CD4-positive, alpha-beta T cell treated with Interleukin-12 subunit alpha and Interleukin-12 subunit beta, for 1 hour (primary cell): ENCODE data around the gene PRRC2B.
"Not testable (repeated sequence)": the region's sequence is repeated elsewhere in the genome, so short reads cannot be mapped to it uniquely, and the experiment has no call there.

ENCODE experiments used
- DNase-seq: peaks from one replicate; pipeline ENCODE4 v3.0.0-alpha.2; 2020

The PRRC2B gene

DNA sequence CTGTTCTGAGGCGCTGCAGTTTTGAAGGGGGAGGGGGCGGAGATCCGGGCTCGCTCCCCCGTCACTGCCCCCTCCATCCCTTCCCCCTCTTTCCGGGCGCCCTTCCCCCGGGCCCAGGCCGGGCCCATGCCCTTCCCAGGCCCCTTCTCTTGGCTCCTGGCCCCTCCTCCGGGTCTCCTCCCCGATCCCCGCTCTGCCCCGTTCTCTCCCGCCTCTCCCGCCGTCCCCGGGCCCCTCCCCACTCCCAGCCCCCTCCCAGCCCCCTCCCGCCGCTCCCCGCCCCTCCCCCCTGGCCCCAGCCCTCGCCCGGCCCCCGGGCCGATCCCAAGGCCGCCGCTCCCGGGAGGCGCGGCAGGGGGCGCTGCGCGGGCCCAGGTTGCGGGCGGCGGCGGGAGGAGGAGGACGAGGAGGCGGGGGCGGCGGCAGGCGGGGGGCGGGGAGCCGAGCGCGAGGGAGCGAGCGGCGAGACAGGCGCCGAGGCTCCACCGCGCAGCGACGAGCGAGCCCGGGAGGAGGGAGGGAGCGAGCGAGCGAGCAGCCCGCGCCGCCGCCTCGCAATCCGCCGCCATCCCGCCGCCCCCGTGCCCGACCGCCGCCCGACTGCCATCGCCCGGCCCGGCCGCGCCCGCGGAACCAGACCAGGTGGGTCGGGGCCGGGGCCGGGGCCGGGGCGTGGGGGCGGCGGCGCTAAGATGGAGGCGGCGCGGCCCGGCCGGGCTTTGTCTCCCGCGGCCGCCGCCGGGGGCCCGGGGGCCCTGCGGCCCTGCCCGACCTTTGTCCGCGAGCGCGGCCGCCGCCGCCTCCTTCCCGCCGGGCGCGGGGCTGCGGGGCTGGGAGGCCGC is at the start of gene PRRC2B:
Gene PRRC2B (plus strand): TSS at position 465 of the 842 bp plus-strand sequence. CDS start 36,059 bp downstream, outside the sequence.
- DNase-seq = peak; percentile 88

DNA sequence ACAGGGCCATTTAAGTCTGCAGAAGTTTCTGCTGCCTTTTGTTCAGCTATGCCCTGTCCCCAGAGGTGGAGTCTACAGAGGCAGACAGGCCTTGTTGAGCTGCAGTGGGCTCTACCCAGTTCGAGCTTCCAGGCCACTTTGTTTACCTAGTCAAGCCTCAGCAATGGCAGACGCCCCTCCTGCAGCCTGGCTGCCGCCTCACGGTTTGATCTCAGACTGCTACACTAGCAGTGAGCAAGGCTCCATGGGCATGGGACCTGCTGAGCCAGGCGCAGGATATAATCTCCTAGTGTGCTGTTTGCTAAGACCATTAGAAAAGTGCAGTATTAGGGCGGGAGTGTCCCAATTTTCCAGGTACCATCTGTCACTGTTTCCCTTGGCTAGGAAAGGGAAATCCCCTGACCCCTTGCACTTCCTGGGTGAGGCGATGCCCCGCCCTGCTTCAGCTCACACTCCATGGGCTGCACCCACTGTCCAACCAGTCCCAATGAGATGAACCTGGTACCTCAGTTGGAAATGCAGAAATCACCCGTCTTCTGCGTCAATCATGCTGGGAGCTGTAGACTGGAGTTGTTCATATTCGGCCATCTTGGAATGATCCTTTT is 48.9 kb upstream of the PRRC2B start:
- DNase-seq = not testable (repeated sequence)

DNA sequence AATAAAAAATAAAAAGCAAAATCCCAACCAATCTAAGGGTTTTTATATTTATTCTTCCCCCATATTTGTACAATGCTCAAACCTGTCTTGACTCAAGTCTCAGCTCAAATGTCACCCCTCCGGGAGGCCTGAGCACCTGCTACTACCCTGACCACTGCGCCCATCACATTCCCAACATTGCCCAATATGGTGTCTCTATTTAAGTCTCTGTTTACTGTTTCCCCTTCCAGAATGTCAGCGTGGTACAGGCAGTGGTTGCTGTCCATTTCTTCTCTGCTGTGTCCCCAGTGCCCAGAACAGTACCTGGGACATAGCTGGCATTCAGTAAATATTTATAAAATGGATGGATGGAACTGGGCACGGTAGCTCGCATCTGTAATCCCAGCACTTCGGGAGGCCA is 47.3 kb upstream of the PRRC2B start:
- DNase-seq = no peak

DNA sequence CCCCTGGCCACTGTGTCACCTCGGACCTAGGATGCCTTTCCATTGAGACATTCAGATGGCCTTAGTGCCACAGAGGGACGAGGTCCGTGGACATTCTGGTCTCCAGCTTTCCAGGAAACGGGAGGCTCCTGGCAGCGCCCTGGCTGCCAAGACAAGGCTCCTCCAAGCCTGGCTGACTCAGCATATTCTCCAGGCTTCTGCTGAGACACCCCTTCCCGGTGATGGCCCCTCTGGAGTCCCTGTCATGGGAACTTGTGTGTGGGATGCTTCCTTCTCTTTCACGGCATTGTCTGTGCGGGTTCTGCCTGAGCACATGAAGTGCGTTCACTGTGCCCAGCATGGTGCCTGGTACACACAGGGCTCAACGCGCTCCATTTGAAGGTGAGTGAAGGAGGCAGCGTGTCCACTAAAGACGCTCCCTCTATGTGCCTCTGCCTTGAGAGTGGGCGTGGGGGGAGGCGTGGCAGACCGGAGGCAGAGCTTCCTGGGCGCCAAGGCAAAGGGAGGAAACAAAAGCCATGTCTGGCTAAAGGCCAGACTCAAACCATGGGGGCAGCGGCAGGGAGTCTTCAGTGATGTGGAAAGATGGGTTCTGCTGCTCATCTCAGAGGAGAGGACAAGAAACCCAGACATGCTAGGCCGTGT is 46.4 kb upstream of the PRRC2B start:
- DNase-seq = no peak

DNA sequence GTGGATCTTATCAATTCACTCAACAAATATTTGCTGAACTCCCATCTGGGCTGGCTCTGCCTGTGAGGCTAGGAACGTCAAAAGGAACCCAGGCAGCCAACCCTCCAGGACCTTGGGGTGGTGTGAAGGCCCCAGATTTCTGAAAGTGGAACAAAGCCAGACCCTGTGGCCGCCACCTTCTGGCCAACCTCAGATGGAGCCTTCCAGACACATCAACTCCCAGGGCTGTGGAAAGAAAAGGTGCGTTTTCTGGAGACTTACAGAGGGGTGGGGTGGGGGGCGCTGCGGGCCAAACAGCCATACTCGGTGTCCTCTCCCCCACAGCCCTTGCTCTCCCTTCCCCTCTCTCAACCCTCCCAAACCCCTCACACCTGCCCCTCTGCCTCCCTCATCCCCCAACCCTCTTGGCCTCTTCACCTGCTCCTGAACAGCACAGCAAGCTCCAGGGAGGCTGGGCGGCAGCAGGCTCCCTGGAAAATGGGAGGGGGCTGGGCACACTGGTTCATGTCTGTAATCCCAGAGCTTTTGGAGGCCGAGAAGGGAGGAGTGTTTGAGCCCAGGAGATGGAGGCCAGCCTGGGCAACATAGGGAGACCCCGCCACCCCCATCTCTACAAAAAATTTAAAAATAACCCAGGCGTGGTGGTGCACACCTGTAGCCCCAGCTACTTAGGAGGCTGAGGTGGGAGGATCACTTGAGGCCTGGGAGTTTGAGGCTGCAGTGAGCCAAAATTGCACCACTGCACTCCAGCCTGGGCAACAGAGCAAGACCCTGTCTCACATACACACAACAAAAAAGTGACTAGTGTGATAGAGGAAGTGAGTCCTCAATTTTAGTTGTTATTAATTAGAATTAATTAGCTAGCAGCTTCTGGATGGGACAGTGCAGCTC is 45.0 kb upstream of the PRRC2B start:
- no peak for DNase-seq

DNA sequence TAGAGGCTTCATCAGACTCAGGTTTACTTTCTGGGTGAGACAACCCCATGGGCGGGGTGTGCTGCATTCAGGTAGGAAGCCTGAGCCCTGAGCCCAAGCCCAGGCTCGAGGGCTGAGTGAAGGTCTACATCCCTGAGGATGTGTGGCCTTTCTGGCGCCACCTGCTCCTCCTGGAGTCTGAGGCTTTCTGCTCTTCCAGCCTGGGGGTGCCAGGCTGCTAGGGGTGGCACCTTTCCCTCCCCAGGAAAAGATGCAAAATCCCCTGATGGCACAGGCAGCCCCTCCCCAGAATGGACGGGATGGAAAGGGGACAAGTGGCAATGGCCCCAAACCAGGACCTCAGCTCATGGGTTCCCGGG is 44.4 kb upstream of the PRRC2B start:
- no peak for DNase-seq

DNA sequence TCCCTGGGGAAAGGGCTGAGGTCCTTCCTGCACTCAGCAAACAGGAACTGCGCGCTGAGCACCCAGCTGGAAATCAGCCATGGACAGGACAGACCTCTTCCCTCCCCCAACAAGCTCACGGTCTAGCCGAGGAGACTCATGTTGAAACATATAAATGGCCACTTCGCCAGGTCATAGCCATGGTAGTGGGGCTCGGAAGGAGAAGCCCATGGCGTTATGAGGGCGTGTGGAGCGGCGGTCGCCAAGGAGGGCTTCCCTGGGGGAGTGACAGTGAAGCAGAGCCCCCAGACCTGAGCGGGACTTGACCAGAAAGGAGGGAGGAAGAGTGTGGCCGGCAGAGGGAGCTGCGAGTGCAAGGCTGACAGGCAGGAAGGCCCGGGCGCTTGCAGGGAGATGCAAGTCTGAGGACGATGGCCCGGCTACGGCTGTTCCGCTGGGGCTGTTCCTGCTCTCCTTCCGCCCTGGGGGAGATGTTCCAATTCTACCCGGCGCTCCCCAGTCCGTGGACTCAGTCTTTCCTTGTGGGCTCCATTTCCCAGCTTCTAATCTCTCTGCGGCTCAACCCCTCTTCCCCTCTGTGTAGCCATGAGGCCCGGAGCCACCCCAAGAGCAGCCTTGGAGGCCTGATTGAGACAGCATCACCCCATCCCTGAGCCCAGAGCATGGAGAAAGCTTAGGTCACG is 43.9 kb upstream of the PRRC2B start:
- DNase-seq = peak; percentile 84

DNA sequence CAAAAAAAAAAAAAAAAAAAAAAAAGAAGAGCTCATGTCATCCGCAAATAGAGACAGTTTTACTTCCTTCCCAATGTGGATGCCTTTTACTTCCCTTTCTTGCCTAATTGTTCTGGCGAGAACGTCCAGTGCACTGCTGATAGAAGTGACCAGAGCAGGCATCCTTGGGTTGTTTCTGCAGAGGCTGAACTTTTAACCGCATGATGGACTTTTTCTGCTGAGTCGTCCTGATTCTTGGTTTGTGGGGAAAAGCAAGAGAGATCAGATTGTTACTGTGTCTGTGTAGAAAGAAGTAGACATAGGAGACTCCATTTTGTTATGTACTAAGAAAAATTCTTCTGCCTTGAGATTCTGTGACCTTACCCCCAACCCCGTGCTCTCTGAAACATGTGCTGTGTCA is 37.4 kb upstream of the PRRC2B start:
- not testable (repeated sequence) for DNase-seq

DNA sequence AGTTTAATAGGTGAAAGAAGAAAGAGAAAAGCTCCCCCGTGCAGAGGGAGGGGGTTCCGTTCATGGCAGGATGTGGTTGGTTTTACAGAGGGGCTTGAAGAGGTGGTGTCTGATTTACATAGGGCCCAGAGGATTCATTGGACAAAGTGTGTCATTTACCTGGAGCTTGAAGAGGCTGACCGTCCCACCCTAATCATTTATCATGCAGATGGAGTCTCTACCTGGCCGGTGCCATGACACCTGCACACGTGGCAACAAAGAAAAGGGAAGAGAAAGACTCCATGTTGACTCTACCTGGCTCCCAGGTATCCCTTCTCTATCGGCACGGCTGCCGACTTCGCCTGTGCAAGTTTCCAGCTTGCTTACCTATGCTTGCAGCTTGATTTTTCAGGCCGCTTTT is 35.3 kb upstream of the PRRC2B start:
- peak; percentile 12 for DNase-seq

DNA sequence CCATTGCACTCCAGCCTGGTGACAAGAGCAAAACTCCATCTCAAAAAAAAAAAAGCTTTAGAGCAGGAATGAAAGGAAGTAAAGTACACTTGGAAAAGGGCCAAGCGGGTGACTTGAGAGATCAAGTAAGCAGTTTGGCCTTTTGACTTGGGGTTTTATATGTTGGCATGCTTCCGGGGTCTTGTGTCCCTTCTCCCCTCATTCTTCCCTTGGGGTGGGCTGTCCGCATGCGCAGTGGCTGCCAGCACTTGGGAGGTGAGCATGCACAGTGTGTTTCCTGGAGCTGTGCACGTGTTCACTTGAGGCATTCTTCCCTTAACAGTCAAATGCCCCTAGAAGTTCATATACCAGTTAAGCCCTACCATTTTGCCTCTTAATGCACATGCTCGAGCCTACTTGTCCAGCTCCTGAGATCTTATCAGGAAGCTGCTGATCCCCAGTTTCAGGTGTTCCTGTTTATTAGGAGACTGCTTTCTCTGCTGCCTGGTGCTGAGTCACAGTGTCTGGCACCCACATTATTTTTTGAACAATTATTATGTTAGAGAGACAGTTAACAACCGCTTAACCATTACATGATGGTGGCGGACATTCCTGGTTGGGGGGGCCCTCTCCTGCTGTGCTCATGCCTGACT is 32.6 kb upstream of the PRRC2B start:
- peak; percentile 9 for DNase-seq

DNA sequence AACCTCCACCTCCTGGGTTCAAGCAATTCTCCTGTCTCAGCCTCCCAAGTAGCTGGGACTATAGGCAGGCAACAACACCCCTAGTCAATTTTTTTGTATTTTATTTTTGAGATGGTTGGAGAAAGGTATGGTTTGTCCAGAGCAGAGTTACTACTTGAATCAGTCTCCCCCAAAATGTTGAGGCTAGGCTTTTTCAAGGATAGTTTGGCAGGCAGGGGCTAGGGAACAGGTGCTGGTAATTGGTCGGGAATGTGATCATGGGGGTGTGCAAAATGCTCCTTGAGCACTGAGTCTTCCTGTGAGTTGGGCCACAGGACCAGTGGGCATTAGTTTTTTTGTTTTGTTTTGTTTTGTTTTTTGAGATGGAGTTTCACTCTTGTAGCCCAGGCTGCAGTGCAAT is 28.3 kb upstream of the PRRC2B start:
- DNase-seq = no peak

DNA sequence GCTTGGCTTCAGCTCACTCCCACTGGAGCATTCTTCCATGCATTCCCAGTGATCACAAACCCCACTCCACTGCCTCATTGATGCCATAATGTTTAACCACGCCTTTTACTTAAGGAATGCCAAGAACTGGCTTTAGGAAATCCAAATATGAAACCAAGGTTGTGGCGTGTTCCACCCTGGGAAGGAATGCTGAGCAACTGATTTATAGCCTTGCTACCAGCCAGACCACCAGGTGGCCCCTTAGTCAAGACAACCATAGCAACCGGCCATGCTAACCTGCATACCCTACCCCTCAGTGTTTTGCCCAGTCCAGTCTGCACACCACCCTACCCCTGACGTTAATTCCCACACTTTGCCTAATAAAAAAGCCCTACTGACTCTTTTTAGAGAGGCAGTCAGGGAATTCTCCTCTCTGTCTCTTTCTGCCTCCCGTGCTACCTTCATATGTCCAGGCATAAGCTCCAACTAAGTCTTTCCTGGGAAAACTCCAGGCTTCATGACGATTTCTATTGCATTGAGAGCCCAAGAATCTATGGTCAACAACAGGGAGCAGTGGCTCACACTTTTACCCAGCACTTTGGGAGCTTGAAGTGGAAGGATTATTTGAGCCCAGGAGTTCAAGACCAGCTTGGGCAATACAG is 27.0 kb upstream of the PRRC2B start:
- DNase-seq = peak; percentile 19

DNA sequence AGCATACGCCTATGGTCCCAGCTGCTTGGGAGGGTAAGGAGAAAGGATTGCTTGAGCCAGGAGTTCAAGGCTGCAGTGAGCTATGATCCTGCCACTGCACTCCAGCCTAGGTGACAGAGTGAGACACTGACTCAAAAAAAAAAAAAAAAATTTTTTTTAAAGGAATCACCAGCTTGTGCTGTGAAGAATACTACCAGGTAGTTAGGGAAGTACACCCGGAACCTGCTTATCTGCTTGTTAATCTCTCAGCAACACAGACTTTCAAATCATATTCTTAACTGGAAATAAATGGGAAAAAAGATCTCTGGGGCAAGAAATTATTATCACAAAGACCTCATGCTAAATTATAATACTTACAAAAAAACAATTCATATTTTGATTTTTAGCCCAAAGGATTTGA is 26.4 kb upstream of the PRRC2B start:
- DNase-seq = no peak

DNA sequence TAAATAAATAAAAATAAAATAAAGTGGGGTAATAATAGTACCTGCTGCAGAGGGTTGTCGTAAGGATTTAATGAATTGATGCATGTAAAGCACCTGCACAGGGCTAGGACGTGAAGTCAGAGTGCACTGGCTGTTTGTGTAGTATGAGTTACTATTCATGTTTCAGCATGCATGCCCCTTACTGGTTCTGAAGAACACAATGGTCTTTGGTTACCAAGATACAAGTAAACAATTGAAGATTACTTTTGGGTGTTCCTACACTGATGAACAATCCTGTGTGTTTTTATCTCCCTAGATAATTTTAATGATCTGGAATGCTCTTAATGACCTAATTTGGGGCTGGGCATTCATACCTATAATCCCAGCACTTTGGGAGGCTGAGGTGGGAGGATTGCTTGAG is 23.2 kb upstream of the PRRC2B start:
- DNase-seq = no peak

DNA sequence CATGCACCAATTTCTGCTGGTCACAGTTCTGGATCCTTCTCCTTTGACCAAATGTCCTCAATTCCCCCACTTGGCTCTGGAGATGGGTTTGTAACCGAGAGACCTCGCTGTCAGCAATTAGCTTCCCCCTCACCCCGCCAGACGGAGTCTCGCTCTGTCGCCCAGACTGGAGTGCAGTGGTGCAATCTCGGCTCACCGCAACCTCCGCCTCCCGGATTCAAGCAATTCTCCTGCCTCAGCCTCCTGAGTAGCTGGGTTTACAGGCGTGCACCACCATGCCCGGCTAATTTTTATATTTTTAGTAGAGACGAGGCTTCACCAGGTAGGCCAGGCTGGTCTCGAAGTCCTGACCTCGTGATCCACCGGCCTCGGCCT is 21.3 kb upstream of the PRRC2B start:
- not testable (repeated sequence) for DNase-seq

DNA sequence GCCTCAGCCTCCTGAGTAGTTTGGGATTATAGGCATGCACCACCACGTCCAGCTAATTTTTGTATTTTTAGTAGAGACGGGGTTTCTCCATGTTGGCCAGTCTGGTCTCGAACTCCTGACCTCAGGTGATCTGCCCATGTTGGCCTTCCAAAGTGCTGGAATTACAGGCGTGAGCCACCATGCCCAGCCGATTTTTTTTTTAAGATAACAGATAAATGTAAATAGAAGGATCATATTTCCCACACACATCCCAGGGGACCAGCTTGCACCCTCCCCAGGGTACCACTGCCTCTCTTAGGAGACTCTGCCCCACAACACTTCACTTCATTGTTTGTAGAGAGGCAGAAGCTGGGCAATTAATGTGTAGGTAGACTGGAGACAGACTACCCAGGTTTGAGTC is 19.2 kb upstream of the PRRC2B start:
- DNase-seq = not testable (repeated sequence)

DNA sequence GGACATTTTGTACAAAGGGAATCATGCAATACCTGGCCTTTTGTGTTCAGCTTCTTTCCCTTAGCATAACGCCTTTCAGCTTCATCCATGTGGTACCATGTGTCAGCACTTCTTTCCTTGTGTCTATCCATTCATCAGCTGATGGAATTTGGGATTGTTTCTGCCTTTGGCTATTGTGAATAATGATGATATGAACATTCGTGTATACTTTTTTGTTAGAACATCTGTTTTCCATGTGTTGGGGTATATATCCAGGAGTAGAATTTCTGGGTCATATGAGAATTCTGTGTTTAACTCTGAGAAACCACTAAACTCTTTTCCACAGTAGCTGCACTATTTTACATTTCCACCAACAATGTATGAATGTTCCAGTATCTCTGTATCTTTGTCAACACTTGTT is 14.8 kb upstream of the PRRC2B start:
- no peak for DNase-seq

DNA sequence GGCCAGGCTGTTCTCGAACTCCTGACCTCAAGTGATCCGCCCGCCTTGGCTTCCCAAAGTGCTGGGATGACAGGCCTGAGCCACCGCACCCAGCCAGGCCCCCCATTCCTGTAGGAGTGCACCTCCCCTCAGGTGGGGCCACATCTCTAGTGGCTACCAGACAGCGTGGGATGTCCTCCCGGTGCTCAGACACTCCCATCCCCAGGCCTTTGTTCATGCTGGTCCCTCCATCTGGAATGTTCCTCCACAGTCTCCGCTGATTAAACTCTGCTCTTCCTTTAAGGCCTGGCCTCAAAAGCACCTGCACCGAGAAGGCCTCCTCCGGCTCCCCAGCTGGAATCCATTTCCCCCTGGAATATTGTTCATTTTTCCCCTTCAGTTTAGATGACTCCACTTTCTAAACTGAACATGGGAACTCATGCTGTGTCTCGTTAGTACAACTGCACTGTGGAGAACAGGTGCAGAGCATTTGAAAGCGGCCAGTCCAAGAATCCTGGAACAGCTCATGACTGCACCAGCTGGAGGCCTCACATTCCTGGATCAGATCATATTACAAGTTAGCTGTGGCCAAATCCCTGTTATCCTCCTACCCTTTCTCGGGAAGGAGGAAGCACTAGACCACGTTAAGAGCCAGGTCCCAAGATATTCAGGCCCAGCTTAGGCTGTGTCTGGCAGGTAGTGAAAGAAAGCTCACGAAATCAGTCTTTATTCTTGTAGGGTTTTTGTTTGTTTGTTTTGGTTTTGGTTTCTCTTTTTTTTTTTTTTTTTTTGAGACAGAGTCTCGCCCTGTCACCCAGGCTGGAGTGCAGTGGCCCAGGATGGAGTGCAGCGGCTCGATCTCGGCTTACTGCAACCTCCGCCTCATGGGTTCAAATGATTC is 10.8 kb upstream of the PRRC2B start:
- no peak for DNase-seq

DNA sequence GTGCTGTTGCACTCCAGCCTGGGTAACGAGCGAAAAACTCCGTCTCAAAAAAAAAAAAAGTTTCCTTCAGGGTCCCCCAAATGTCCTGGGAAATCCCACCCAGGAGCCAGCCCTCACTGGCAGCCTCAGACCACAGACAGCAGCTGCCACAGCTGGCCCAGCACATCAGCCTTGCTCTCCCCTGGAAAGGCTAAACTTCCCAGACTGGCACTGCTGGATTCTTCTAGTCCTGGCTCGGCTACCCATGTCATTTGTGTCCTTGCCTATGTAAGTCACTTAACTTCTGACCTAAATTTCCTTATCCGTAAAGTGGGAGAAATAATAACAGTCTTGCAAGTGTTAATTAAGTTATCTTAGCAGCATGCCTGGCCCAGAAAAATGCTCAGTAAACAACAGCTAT is 8.6 kb upstream of the PRRC2B start:
- no peak for DNase-seq

DNA sequence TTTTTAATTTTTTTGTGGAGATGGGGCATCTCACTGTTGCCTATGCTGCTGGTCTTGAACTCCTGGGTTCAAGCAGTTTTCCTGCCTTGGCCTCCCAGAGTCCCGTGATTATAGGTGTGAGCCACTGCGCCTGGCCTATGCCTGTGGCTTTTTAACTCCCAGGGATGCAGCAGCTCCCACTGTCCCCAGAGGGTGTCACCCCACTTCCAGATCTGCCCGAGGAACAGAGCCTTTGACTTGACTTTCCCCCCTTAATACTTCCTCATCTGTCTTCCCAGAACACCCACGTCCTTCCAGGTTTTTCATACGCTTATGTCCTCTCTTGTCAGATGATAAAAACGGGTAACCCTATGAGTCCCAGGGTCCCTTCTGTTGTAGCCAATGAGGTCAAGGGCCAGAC is 7.6 kb upstream of the PRRC2B start:
- DNase-seq = no peak

DNA sequence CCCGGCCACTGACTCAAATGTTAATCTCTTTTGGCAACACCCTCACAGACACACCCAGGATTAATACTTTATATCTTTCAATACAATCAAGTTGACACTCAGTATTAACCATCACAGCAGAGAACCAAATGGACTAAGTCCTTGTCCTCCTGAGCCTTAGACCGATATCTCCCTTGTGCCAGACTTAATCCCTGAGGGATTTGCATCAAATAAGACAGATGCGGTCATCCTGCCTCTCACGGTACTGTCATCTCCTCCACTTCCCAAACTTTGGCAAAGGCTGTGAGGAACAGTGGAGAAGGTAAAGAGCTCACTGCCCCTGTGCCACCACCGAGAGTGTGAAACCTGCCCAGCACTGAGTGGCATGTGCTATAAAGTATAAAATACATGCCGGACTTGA is 6.5 kb upstream of the PRRC2B start:
- DNase-seq = no peak
